Skin of body (tissue), 2 donors: ENCODE results near the gene SERHL2. TPM values are rescaled to one million over a fixed set of nuclear protein-coding genes. Genes with fewer than 3 reads are reported as not detected.
"Not testable (repeated sequence)": the region's sequence is repeated elsewhere in the genome, so short reads cannot be mapped to it uniquely, and the experiment has no call there.

Source experiments
- DNase-seq: peaks from one replicate; lab custom pipeline; 2025; lab: John Stamatoyannopoulos, UW
- total RNA-seq: library from RNA; depleted of rRNA; stranded (reverse); fragments of >200 nt; gene quantifications from one replicate; pipeline ENCODE4 v1.2.3, GENCODE V29; 2014

Gene SERHL2
- total RNA-seq, result 3.1 TPM

DNA sequence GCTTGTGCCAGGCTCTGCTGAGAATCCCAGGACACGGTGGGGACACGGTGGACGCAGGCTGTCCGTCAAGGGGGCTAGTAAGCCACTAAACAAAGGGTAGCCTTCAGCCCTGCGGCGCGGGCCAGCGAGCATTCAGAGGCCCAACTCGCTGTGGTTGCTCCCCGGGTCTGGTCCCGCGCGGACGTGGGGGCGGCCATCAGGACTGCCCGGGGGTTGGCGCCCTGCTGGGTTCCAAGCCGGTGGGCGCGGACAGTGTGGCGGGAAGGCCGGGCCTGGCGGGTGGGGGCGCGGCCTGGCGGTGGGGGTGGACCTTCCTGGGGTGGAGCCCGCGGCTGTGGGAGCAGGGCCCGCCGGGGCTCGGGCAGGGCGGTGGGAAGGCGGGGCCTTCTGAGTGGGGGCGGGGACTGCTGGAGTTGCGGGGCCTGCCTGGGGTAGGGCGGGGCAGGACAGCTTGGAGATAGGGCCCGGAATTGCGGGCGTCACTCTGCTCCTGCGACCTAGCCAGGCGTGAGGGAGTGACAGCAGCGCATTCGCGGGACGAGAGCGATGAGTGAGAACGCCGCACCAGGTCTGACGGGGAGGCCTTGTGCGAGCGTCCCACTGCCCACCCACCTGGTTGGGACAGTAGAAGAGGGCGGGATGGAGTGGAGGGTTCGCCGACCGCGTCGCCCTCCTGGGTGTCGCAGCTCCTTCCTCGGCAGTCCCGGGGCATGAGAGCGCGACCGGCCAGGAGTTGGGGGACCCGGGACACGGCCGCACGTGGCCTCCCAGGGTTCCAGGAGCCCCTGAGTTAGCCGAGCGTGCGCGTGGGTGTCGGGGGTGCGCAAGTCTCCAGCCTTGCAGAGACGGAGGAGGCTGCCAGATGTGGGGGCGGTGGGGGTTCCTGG lies at the start of gene SERHL2:
TSS of gene SERHL2 (plus strand) at position 482 of the 887 bp plus-strand sequence. CDS start at position 547, 65 bp downstream.
- DNase-seq, result peak; percentile 28

GRCh38 chr22:42508327-42508974 lies 45.3 kb upstream of the SERHL2 start:
- not testable (repeated sequence) for DNase-seq

DNA sequence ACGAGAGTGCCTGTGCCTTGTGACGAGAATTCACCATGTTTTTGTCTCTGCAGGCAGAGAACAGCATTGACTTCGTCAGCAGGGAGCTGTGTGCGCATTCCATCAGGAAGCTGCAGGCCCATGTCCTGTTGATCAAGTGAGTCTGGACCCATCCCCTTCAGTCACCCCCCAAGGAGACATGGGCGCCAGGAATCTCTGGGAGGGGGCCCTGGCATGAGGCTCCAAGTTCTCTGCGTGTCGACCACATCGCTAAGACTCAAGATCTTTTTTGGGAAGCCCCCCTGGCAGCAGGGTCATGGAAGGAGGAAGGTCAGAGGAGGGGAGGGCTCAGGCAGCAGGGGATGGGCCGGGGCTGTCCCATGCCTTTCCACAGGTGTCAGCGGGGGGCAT lies 44.8 kb upstream of the SERHL2 start:
- DNase-seq, result not testable (repeated sequence)

DNA sequence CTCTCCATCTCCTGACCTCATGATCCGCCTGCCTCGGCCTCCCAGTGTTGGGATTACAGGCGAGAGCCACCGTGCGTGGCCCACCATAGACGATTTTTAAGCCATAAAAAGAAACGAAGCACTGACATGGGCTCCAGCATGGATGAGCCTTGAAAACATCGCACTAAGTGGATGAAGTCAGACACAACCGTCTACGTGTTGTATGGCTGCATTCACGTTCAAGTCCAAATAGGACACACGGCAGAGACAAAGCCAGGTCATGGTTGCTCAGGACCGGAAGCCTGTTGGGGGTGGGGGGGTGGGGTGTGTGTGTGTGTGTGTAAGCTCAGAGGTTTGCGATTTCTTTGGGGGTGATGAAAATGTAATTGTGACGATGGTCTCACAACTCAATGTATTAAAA lies 44.2 kb upstream of the SERHL2 start:
- no peak for DNase-seq

GRCh38 chr22:42511401-42511891 lies 42.3 kb upstream of the SERHL2 start:
- DNase-seq, result no peak

GRCh38 chr22:42512273-42512990 lies 41.3 kb upstream of the SERHL2 start:
- DNase-seq, result not testable (repeated sequence)

GRCh38 chr22:42514331-42514730 lies 39.4 kb upstream of the SERHL2 start:
- not testable (repeated sequence) for DNase-seq

- not testable (repeated sequence) for DNase-seq
Observed at GRCh38 chr22:42515304-42515703, 38.5 kb upstream of the SERHL2 start.

DNA sequence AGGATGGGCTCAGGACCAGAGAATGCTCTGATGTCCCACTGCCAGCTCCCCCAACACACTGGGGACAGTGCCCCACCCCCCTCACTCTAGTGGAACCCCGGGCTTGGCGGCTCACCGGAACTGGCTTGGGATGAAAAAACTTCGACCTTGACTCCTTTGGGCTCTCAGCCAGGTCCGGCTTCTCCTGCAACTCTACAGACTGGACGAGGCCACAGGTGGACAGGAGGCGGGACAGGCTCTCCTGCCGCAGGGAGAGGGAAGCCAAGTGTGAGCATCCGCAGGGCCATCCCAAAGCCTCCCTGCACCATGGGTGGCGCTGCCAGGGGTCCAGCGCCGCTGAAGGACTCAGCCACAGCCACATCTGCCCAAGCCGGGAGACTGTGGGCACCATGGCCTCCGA lies 37.9 kb upstream of the SERHL2 start:
- no peak for DNase-seq

- DNase-seq, result not testable (repeated sequence)
Observed at GRCh38 chr22:42517103-42517502, 36.7 kb upstream of the SERHL2 start.

DNA sequence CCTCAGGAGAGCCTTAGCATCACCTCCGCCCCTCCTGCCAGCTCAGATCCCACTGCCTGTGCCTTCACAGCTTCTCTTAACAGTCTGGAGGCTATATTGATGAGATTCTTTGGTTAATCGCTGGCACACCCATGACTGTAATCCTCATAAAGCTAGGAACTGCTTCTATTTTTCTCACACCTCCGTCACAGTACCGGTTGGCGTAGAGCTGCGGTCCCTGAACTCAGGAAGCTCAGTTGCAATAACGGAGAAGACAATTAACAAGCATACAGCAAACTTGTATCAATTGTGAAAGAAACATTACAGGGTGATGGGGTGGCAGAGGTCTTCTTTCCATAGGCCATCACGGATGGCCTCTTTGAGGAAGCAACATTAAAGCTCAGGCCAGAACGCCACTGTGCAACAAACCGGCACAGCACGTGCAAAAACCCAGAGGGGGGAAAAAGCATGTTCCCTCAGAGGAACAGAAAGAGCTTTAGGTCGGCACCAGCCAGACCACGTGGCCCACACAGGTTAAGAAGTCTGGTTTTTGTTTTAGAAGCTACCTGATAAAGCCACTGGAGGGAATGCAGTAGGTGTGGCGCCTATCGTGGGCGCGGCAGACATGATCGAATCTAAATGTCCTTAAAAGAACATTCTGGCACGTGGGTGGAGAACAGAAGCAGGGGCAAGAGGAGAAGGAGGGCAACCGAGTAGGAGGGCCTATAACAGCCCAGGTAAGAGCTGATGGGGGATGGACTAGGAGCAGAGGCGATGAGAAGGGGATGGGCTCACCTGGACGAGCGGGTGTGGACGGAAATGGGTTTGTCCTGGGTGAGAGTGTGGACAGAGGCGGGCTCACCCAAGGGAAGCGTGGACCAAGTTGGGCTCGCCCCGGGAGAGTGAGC lies 34.9 kb upstream of the SERHL2 start:
- DNase-seq, result not testable (repeated sequence)

DNA sequence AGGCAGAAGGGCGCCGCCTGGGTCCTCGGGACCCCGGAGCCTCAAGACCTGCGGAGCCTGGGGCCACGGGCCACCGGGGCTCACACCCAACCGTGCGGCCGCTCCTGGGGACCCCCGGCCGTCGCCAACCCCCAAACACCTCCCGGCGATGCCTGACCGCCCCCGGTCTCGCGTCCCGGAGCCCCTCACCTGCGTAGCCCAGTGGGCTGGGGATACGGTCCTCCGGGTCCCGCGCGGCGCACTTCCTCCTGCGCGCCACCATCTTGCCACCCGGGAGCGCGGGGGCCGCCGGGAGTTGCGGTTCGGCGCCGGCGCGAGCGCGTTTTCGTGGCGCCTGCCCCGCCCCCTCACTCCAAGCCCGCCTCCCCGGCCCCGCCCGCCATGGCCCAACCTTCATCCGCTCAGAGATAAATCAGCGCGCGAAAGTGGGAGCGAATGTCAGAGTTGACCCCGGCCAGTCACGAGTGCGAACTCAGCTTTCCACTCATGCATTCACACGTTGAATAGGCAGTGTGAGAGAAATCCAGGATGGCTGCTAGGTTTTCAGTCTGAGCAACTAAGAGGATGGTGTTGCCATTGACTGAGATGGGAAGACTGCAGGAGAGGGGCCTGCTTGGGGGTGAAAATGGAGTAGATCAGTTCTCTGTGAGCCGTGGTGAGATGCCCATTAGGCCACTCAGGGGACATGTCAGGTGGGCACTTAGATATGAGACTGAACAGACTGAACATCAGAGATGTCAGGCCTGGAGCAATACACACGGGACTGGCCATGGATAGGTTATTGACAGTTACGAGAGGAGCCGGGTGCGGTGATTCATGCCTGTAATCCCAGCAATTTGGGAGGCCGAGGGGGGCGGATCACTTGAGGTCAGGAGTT lies 34.0 kb upstream of the SERHL2 start, which contains the start of gene RRP7A:
TSS of gene RRP7A (minus strand) at position 272 of the 877 bp plus-strand sequence. CDS start at position 262, 10 bp downstream.
- peak; percentile 67 for DNase-seq

DNA sequence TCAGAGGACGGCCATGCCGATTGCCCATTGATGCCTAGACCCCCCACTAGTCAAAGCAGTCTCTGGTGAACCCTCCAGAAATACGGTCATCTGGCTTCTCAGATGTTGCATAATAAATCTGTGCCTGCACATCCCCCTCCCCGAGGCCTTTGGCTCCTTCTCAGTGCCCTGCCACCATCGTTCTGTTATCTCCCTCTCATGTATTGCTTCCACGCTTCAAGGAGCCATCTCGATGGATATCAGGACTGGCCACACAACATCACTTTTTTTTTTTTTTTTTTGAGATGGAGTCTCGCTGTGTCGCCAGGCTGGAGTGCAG lies 32.6 kb upstream of the SERHL2 start:
- DNase-seq, result no peak

DNA sequence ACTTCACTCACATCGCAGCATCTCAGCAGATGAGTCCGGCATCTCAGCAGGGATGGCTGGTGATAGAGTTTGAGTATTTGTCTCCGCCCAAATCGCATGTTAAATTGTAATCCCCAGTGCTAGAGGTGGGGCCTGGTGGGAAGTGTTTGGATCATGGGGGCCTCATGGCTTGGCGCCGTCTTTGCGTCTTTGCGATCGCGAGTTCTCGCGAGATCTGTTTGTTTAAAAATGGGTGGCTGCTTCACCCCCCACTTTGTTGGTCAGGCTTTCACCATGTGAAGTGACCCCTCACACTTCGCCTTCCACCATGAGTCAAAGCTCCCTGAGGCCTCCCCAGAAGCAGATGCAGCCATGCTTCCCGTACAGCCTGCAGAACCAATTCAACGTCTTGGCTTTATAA lies 31.2 kb upstream of the SERHL2 start:
- no peak for DNase-seq

DNA sequence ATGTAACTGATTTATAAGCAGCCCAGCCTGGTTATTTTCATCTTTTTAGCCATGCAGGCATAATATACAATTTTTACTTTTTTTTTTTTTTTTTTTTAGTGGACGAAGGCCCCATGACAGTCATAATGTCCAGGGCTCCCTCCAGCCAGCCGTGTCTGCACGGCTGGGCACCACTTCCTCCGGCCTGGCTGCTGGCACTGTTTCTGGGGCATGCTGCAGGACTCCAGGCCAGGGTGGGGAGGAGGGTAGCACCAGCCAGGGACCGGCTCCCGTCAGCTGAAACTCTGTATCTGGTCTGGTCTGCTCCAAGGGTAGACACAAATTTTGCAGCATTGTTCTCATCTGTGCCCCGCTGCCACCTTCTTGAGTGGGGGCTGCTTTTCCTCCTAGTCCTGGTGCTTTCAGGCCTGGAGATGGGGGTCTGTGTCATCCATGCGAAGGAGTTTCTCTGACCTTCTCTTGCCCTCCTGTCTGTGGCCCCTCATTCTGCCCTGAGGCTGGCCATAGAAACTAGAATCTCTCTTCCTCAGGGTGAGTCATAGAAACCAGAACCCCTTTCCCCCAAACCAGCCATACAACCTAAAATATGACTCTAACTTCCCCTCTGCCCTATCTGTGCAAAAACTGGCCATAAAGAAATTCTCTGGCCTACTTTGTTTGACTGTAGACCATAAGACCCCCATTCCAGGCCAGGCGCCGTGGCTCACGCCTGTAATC lies 25.0 kb upstream of the SERHL2 start:
- no peak for DNase-seq

- not testable (repeated sequence) for DNase-seq
Observed at GRCh38 chr22:42529435-42529834, 24.3 kb upstream of the SERHL2 start.

DNA sequence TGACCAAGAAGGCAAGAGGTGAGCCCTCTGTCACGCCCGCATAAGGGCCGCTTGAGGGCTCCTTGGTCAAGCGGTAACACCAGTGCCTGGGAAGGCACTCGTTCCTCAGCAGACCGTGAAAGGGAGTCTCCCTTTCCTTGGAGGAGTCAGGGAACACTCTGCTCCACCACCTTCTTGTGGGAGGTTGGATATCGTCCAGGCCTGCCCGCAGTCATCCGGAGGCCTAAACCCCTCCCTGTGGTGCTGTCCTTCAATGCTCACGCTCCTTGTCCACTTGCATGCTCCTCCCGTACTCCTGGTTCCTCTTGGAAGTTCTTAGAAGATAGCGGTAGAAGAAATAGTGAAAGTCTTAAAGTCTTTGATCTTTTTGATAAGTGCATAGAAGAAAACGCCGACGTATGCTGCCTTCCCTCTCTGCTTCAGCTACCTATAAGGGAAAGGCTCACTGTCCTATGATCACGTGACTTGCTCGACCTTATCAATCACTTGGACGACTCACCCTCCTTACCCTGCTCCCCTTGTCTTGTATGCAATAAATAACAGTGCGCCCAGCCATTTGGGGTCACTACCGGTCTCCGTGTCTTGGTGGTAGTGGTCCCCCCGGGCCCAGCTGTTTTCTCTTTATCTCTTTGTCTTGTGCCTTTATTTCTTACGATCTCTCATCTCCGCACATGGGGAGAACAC lies 22.2 kb upstream of the SERHL2 start:
- not testable (repeated sequence) for DNase-seq

DNA sequence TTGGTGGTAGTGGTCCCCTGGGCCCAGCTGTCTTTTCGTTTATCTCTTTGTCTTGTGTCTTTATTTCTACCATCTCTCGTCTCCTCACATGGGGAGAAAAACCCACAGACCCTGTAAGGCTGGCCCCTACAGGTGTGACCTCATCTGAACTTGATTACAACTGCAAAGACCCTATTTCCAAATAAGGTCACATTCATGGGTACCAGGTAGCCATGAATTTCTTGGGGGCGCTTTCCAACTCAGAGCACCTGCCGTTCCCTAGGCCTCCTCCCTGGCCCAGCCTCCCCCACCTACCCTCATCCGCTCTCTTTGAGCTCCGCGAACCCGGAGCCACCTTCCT lies 20.1 kb upstream of the SERHL2 start:
- DNase-seq, result no peak
